Femur (tissue), 1 donor: ENCODE results near the gene HSPA9.
"Not testable (repeated sequence)": the region's sequence is repeated elsewhere in the genome, so short reads cannot be mapped to it uniquely, and the experiment has no call there.

Experiments
- DNase-seq: peaks from one replicate; pipeline ENCODE4 v3.0.0-alpha.2; 2017

The HSPA9 gene

GRCh38 chr5:138528208-138528607 lies 47.0 kb downstream of the HSPA9 start:
- DNase-seq, result no peak

GRCh38 chr5:138527170-138527569 lies 48.0 kb downstream of the HSPA9 start:
- DNase-seq, result no peak

GRCh38 chr5:138523406-138523805 lies 51.8 kb downstream of the HSPA9 start:
- DNase-seq, result no peak

GRCh38 chr5:138520971-138521370 lies 54.2 kb downstream of the HSPA9 start:
- no peak for DNase-seq

GRCh38 chr5:138517437-138517836 lies 57.8 kb downstream of the HSPA9 start:
- no peak for DNase-seq

GRCh38 chr5:138515556-138516245 lies 59.5 kb downstream of the HSPA9 start:
- no peak for DNase-seq

- DNase-seq, result no peak
These were observed 61.2 kb downstream of the HSPA9 start for GRCh38 chr5:138514021-138514420.

GRCh38 chr5:138508958-138509357 lies 66.2 kb downstream of the HSPA9 start:
- no peak for DNase-seq

- not testable (repeated sequence) for DNase-seq
These were observed 67.7 kb downstream of the HSPA9 start for GRCh38 chr5:138507485-138507884.

GRCh38 chr5:138506370-138507306 lies 68.6 kb downstream of the HSPA9 start:
- DNase-seq, result no peak

- DNase-seq, result no peak
These were observed 70.4 kb downstream of the HSPA9 start for GRCh38 chr5:138504799-138505198.
